GM20431 (cell line): ENCODE data around the gene KIRREL2.
"Not testable (repeated sequence)": the region's sequence is repeated elsewhere in the genome, so short reads cannot be mapped to it uniquely, and the experiment has no call there.

ENCODE experiments used
- in situ Hi-C: fragments of 300-500 bp; cut with MseI, MboI; formaldehyde crosslinking; loops from one replicate; pipeline ENCODE4 v1.15.0; 2020; ENCODE audit warnings: low sequenced_read_pairs; ENCODE audit not compliant: unreplicated experiment

Gene KIRREL2

GRCh38 chr19:35868823-35869326, 12.2 kb downstream of the KIRREL2 start:
- in situ Hi-C loops, result no loop called here

DNA sequence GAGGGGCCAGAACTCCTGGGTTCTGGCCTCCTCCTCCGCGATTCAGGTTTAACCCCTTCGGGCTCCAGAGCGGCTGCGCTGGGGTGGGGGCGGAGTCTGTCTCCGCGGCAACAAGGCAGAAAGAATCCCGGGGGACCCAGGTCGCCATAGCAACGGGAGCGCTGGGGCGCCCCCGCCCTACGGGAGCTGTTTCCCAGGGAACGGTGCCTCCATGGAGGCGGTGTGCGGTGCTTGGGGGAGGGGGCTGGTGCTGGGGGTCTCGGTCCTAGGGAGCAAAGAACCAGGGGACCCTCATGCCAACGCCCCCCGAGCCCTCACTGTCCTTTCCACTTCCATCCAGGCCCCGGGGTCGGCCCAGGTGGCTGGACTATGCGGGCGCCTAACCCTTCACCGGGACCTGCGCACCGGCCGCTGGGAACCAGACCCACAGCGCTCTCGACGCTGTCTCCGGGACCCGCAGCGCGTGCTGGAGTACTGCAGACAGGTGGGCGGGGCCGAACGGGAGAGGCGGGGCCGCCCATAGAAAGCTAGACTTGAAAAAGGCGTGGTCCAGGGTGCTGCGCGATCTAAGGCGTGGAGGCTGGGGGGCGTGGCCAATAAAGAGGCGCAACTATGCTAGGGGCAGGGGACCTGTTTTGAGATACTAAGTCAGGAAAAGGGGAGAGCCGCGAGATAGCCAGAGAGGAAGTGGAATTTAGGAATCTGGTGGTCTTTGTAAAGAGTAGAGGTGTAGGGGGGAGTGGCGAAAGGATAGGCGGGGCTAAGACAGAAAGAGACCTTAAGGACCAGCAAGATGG, 12.8 kb downstream of the KIRREL2 start:
- in situ Hi-C loops, result no loop called here

GRCh38 chr19:35870124-35870736, 13.5 kb downstream of the KIRREL2 start:
- in situ Hi-C loops, result not testable (repeated sequence)

DNA sequence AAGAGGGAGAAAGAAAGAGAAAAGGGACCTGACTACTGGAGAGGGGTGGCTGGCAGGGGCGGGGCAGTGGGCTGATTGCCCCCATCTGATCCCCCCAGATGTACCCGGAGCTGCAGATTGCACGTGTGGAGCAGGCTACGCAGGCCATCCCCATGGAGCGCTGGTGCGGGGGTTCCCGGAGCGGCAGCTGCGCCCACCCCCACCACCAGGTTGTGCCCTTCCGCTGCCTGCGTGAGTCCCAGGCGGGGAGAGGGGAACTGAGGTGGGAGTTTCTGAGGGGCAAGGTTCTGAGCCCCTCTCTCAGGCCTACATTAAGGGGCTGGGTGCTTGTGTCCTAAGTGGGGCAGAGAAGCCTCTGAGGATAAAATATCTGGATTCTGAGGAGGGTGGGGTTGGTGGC, 14.1 kb downstream of the KIRREL2 start:
- in situ Hi-C loops, result no loop called here

DNA sequence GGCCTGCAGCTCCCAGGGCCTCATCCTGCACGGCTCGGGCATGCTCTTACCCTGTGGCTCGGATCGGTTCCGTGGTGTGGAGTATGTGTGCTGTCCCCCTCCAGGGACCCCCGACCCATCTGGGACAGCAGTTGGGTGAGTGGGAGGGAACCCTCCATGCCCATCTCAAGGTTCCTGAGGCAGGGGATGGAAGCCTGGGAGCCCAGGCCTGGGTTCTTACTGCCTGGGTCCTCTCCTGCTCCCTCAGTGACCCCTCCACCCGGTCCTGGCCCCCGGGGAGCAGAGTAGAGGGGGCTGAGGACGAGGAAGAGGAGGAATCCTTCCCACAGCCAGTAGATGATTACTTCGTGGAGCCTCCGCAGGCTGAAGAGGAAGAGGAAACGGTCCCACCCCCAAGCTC, 14.9 kb downstream of the KIRREL2 start:
- in situ Hi-C loops, result no loop called here

GRCh38 chr19:35872180-35872579, 15.5 kb downstream of the KIRREL2 start:
- in situ Hi-C loops, result no loop called here

- in situ Hi-C loops, result no loop called here
These were observed 17.8 kb downstream of the KIRREL2 start for GRCh38 chr19:35874392-35874930.

DNA sequence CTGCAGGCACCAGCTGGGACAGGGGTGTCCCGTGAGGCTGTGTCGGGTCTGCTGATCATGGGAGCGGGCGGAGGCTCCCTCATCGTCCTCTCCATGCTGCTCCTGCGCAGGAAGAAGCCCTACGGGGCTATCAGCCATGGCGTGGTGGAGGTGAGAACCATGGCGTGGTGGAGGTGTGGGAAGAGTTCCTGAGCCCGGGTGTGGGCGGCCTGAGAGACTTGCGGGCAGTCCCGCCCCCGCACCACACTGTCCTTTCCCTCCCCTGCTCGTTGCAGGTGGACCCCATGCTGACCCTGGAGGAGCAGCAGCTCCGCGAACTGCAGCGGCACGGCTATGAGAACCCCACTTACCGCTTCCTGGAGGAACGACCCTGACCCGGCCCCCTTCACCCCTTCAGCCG, 22.4 kb downstream of the KIRREL2 start:
- in situ Hi-C loops, result no loop called here

DNA sequence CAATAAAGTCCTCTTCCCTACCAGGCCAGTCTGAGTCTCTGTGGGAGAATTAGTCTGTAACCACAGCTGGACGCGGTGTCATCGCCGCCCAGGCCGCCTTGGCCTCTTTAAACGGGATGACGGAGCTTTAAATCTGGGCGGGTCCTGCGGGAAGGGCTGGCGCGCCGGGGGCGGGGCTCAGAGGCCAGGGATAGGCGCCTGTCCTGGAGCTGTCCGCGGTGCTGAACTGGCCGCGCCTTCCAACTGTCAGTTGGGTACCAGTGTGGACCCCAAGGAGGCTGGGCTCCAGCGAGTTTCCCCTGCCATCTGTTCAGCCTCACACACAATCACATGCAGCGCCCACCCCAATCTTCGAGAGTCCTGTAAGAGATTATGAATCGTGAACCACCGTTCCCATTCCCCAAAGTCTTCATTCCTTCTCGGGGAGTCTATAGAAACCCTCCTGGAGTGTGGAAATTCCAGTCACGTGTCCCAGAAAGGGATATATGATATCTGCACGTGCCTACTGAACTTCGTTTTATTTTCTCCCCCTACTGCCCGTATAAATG, 23.1 kb downstream of the KIRREL2 start:
- in situ Hi-C loops, result no loop called here

GRCh38 chr19:35882114-35882832, 25.6 kb downstream of the KIRREL2 start:
- in situ Hi-C loops, result no loop called here

DNA sequence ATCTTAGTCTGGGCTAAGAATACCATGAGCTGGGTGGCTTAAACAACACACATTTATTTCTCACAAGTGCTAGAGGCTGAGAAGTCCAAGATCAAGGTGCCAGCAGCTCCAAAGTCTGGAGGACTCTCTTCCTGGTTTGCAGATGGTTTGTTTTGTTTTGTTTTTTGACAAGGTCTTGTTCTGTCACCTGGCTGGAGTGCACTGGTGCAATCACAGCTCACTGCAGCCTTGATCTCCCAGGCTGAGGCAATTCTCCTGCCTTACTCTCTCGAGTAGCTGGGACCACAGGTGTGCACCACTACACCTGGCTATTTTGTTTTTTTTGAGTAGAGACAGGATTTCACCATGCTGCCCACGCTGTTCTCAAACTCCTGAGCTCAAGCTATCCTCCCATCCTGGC, 27.2 kb downstream of the KIRREL2 start:
- in situ Hi-C loops, result no loop called here

- in situ Hi-C loops, result loop anchor here (5.0 kb wide), 1 partner anchor 47 kb away; no protein-coding TSS in a partner anchor
These were observed 28.6 kb downstream of the KIRREL2 start for GRCh38 chr19:35885225-35885738.

DNA sequence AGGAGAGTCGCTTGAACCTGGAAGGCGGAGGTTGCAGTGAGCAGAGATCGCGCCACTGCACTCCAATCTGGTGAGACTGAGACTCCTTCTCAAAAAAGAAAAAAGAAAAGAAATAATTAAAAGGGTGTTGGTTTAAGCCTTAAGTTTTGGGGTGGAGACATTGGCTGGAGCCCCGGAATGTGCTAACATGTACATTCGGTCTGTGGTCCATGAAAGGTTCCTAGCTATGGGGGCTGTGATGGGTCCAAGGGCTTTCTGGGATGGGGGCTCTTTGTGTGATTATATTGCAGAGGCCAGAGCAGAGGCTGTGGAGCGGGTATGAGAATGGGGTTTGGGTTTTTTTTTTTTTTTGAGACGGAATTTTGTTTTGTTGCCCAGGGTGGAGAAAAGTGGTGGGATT, 29.2 kb downstream of the KIRREL2 start:
- in situ Hi-C loops, result loop anchor here (5.0 kb wide), 1 partner anchor 46 kb away; no protein-coding TSS in a partner anchor

- in situ Hi-C loops, result loop anchor here (5.0 kb wide), 1 partner anchor 45 kb away; no protein-coding TSS in a partner anchor
These were observed 30.5 kb downstream of the KIRREL2 start for GRCh38 chr19:35887197-35887596.

GRCh38 chr19:35888398-35888797, 31.7 kb downstream of the KIRREL2 start:
- in situ Hi-C loops, result loop anchor here (5.0 kb wide), 1 partner anchor 44 kb away; no protein-coding TSS in a partner anchor

DNA sequence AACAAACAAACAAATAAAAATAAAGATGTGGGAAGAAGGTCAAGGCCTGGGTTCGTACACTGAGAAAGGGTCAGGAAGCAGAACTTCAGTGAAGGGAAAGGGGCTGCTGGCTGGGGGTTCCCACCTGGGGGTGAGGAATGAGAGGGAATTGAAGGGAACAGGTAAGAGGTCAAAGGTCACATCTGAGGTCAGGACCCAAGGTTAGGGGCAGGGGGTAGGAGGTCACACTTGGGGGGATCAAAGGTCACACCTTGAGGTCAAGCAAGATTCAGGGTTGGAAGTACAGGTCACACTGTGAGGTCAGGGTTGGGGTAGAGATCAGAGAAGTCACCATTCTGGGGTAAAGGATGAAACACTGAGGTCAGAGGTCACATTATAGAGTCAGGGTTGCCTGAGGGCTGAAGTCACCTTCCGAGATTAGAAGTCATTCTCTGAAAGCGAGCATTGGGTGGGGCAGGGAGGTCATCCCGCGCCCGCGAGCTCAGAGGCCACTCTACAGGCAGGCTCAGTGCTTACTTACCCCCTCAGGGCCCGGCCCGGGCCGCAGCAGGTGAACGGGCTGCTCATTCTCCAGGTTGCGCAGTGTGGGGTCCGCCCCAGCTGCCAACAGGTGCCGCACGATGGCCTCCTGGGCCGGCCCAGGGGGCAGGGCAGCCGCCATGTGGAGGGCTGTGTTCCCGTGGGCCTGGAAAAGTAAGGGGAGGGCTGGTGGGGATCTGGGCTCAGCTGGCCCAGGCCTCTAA, 32.8 kb downstream of the KIRREL2 start:
- in situ Hi-C loops, result loop anchor here (5.0 kb wide), 1 partner anchor 43 kb away; no protein-coding TSS in a partner anchor

- in situ Hi-C loops, result no loop called here
These were observed 33.5 kb downstream of the KIRREL2 start for GRCh38 chr19:35890113-35890650.

DNA sequence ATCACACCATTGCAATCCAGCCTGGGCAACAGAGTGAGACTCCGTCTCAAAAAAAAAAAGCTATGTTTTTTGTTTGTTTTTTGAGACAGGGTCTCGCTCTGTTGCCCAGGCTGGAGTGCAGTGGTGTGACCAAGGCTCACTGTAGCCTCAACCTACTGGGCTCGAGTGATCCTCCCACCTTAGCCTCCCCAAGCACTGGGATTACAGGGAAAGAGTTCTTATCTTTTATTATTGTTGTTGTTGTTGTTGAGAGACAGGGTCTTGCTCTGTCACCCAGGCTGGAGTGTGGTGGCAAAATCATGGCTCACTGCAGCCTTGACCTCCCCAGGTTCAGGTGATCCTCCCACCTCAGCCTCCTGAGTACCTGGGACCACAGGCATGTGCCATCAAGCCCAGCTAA, 35.1 kb downstream of the KIRREL2 start:
- in situ Hi-C loops, result not testable (repeated sequence)

DNA sequence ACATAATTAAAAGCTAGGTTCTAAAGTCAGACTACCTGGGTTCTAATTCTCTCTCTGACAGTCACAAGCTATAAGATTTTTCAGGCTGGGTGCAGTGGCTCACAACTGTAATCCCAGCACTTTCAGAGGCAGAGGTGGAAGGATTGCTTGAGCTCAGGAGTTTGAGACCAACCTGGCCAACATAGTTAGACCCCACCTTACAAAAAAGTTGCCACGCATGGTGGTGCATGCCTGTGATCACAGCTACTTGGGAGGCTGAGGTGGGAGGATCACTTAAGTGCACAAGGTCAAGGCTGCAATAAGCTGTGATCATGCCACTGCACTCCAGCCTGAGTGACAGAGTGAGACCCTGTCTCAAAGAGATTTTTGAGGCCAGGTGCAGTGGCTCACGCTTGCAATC, 37.6 kb downstream of the KIRREL2 start:
- in situ Hi-C loops, result no loop called here
